Activated T-cell treated with anti-CD3 and anti-CD28 coated beads for 48 hours (primary cell): Measurements from ENCODE around the gene ADAMTSL1.

Experiments used
- DNase-seq: peaks from one replicate; pipeline ENCODE4 v3.0.0-alpha.2; 2020; ENCODE audit warnings: low read depth

The ADAMTSL1 gene

GRCh38 chr9:18501949-18502348, 28.0 kb downstream of the ADAMTSL1 start:
- DNase-seq, result no peak

- DNase-seq, result no peak
These were observed 28.6 kb downstream of the ADAMTSL1 start for GRCh38 chr9:18502546-18502945.

- DNase-seq, result no peak
These were observed 30.8 kb downstream of the ADAMTSL1 start for GRCh38 chr9:18504707-18505106.

GRCh38 chr9:18507151-18507550, 33.2 kb downstream of the ADAMTSL1 start:
- DNase-seq, result no peak

- DNase-seq, result no peak
These were observed 42.6 kb downstream of the ADAMTSL1 start for GRCh38 chr9:18516514-18516913.

GRCh38 chr9:18516965-18517364, 43.0 kb downstream of the ADAMTSL1 start:
- no peak for DNase-seq

GRCh38 chr9:18520416-18521047, 46.6 kb downstream of the ADAMTSL1 start:
- no peak for DNase-seq

GRCh38 chr9:18526685-18527084, 52.7 kb downstream of the ADAMTSL1 start:
- no peak for DNase-seq

- DNase-seq, result no peak
These were observed 57.4 kb downstream of the ADAMTSL1 start for GRCh38 chr9:18531136-18532065.

GRCh38 chr9:18534611-18535010, 60.7 kb downstream of the ADAMTSL1 start:
- no peak for DNase-seq

- no peak for DNase-seq
These were observed 62.6 kb downstream of the ADAMTSL1 start for GRCh38 chr9:18536554-18536953.

- DNase-seq, result no peak
These were observed 65.3 kb downstream of the ADAMTSL1 start for GRCh38 chr9:18539203-18539693.

- DNase-seq, result no peak
These were observed 69.0 kb downstream of the ADAMTSL1 start for GRCh38 chr9:18542837-18543405.

GRCh38 chr9:18543406-18544192, 69.6 kb downstream of the ADAMTSL1 start:
- no peak for DNase-seq

GRCh38 chr9:18544456-18544855, 70.5 kb downstream of the ADAMTSL1 start:
- no peak for DNase-seq

- no peak for DNase-seq
These were observed 71.8 kb downstream of the ADAMTSL1 start for GRCh38 chr9:18545636-18546360.

GRCh38 chr9:18548456-18548855, 74.5 kb downstream of the ADAMTSL1 start:
- DNase-seq, result no peak

- no peak for DNase-seq
These were observed 75.8 kb downstream of the ADAMTSL1 start for GRCh38 chr9:18549772-18550171.

GRCh38 chr9:18550286-18550685, 76.3 kb downstream of the ADAMTSL1 start:
- DNase-seq, result no peak

GRCh38 chr9:18554244-18554643, 80.3 kb downstream of the ADAMTSL1 start:
- no peak for DNase-seq
